K562 (cell line): Measurements from ENCODE around the gene GTPBP6. TPM values are rescaled to one million over a fixed set of nuclear protein-coding genes. Genes with fewer than 3 reads are reported as not detected.

Experiments used
- ATF1 ChIP-seq, 2 experiments: fragments of 450-650 bp in 1 of 2; IDR thresholded peaks; 2 replicates each; pipeline ENCODE4 v1.6.1; 2016; ENCODE audit warnings: missing compliant biosample characterization in 1 of 2, missing genetic modification characterization in 1 of 2
- ATF4 ChIP-seq: fragments of 450-650 bp; formaldehyde crosslinking; IDR thresholded peaks from 2 replicates; pipeline ENCODE4 v1.4.0; 2022; ENCODE audit warnings: mild to moderate bottlenecking, moderate library complexity
- BRF1 ChIP-seq: IDR thresholded peaks from 3 replicates; pipeline ENCODE4 v1.6.1; 2011; ENCODE audit warnings: borderline replicate concordance, mild to moderate bottlenecking; ENCODE audit not compliant: insufficient read length; ENCODE audit errors: extremely low read depth
- CHD2 ChIP-seq: IDR thresholded peaks from 2 replicates; pipeline ENCODE4 v1.6.1; 2011; ENCODE audit warnings: low read depth, low read length
- DPF2 ChIP-seq: fragments of 450-650 bp; IDR thresholded peaks from 2 replicates; pipeline ENCODE4 v1.6.1; 2016
- EGR1 ChIP-seq: fragments of 450-650 bp; conservative IDR thresholded peaks from 2 replicates; pipeline ENCODE4 v1.6.1; 2017; ENCODE audit warnings: mild to moderate bottlenecking
- EHMT2 ChIP-seq: fragments of 450-650 bp; IDR thresholded peaks from 2 replicates; pipeline ENCODE4 v1.6.1; 2018; ENCODE audit warnings: antibody characterized with exemption
- FOXA1 ChIP-seq: fragments of 450-650 bp; IDR thresholded peaks from 2 replicates; pipeline ENCODE4 v1.6.1; 2016; ENCODE audit warnings: mild to moderate bottlenecking, borderline replicate concordance
- FOXK2 ChIP-seq, 2 experiments: fragments of 450-650 bp; IDR thresholded peaks in 1 of 2; conservative IDR thresholded peaks in 1 of 2; 2 replicates each; pipeline ENCODE4 v1.6.1; 2016; ENCODE audit warnings: low read depth in 2 of 2, mild to moderate bottlenecking in 1 of 2
- HNRNPK ChIP-seq: fragments of 200-400 bp; formaldehyde crosslinking; IDR thresholded peaks from one replicate; pipeline ENCODE4 v1.6.1; 2018; ENCODE audit warnings: mild to moderate bottlenecking, low read depth, low read length; ENCODE audit not compliant: poor library complexity, severe bottlenecking
- NFRKB ChIP-seq: fragments of 450-650 bp; IDR thresholded peaks from 2 replicates; pipeline ENCODE4 v1.6.1; 2016; ENCODE audit warnings: low read depth
- NONO ChIP-seq, 2 experiments: fragments of 200-400 bp in 1 of 2; fragments of 450-650 bp in 1 of 2; formaldehyde crosslinking in 1 of 2; IDR thresholded peaks; 2 replicates each; pipeline ENCODE4 v1.6.1; 2017; ENCODE audit warnings: low read depth in 2 of 2, mild to moderate bottlenecking in 2 of 2, moderate library complexity in 2 of 2, low read length in 1 of 2
- NRF1 ChIP-seq, 2 experiments: fragments of 450-650 bp; IDR thresholded peaks in 1 of 2; conservative IDR thresholded peaks in 1 of 2; 2 replicates each; pipeline ENCODE4 v1.6.1; 2014; ENCODE audit warnings: mild to moderate bottlenecking in 2 of 2
- RBFOX2 ChIP-seq: fragments of 200-400 bp; formaldehyde crosslinking; IDR thresholded peaks from 2 replicates; pipeline ENCODE4 v1.6.1; 2017; ENCODE audit warnings: low read depth, mild to moderate bottlenecking, low read length, moderate library complexity
- RBM22 ChIP-seq: fragments of 200-400 bp; formaldehyde crosslinking; IDR thresholded peaks from 2 replicates; pipeline ENCODE4 v1.6.1; 2018; ENCODE audit warnings: low read length, low read depth; ENCODE audit not compliant: poor library complexity, severe bottlenecking
- SAFB2 ChIP-seq: fragments of 200-400 bp; formaldehyde crosslinking; IDR thresholded peaks from 2 replicates; pipeline ENCODE4 v1.6.1; 2018; ENCODE audit warnings: borderline replicate concordance, low read length, low read depth, moderate library complexity; ENCODE audit not compliant: severe bottlenecking
- SP1 ChIP-seq: sonication (generic); formaldehyde crosslinking; IDR thresholded peaks from 2 replicates; pipeline ENCODE4 v1.8.1; 2022; ENCODE audit warnings: mild to moderate bottlenecking, missing genetic modification reagents
- SUPT5H ChIP-seq: fragments of 450-650 bp; IDR thresholded peaks from 2 replicates; pipeline ENCODE4 v1.6.1; 2016
- TAF7 ChIP-seq: fragments of 450-650 bp; IDR thresholded peaks from 2 replicates; pipeline ENCODE4 v1.6.1; 2016; ENCODE audit warnings: missing genetic modification characterization, missing compliant biosample characterization
- ZNF124 ChIP-seq: sonication (generic); formaldehyde crosslinking; IDR thresholded peaks from 2 replicates; pipeline ENCODE4 v1.8.1; 2022; ENCODE audit warnings: missing genetic modification reagents
- ZNF134 ChIP-seq: fragments of 250-450 bp; sonication (Bioruptor Pico); conservative IDR thresholded peaks from 2 replicates; pipeline ENCODE4 v1.4.0; 2020
- ZNF175 ChIP-seq: fragments of 200-800 bp; sonication (Bioruptor generic); IDR thresholded peaks from 2 replicates; pipeline ENCODE4 v1.6.1; 2016; ENCODE audit warnings: low read depth, mild to moderate bottlenecking, missing genetic modification characterization, missing compliant biosample characterization
- polyA plus RNA-seq, 8 experiments: library from polyadenylated mRNA; depleted of rRNA in 4 of 8; stranded (reverse) in 5 of 8; unstranded in 3 of 8; fragments of >200 nt; fragmentation: Nextera tagmentation in 2 of 8; fragmentation: Illumina TruSeq in 1 of 8; extraction: Ambion mirVana in 2 of 8; extraction: Trizol in 1 of 8; gene quantifications; 2 replicates each; pipeline versions ENCODE4 v1.2.1 to v1.2.3, GENCODE V29; 2011 to 2014; ENCODE audit warnings: inconsistent platforms in 1 of 8, missing spikeins in 1 of 8
- total RNA-seq, 7 experiments: library from RNA; depleted of rRNA in 6 of 7; stranded (reverse); fragments of >200 nt in 6 of 7; fragmentation: Illumina TruSeq in 2 of 7; extraction: Trizol in 2 of 7; gene quantifications; 2 replicates each; pipeline versions ENCODE4 v1.2.1 to v1.2.3, GENCODE V29; 2011 to 2021; ENCODE audit warnings: low replicate concordance in 1 of 7
- TF ChIP-seq, protein P1 (sequence below): fragments of 450-650 bp; IDR thresholded peaks from 2 replicates; pipeline ENCODE4 v1.6.1; 2016; ENCODE audit warnings: borderline replicate concordance
- TF ChIP-seq, protein P2 (sequence below): fragments of 450-650 bp; IDR thresholded peaks from 2 replicates; pipeline ENCODE4 v1.6.1; 2016

GTPBP6 gene
- total and polyA plus RNA-seq, 9 of the 15 experiments (the other 6 are each of a cell fraction or from before 2014, with no cell fraction given) = 0.24 to 35.2 (median 8.0) TPM

DNA sequence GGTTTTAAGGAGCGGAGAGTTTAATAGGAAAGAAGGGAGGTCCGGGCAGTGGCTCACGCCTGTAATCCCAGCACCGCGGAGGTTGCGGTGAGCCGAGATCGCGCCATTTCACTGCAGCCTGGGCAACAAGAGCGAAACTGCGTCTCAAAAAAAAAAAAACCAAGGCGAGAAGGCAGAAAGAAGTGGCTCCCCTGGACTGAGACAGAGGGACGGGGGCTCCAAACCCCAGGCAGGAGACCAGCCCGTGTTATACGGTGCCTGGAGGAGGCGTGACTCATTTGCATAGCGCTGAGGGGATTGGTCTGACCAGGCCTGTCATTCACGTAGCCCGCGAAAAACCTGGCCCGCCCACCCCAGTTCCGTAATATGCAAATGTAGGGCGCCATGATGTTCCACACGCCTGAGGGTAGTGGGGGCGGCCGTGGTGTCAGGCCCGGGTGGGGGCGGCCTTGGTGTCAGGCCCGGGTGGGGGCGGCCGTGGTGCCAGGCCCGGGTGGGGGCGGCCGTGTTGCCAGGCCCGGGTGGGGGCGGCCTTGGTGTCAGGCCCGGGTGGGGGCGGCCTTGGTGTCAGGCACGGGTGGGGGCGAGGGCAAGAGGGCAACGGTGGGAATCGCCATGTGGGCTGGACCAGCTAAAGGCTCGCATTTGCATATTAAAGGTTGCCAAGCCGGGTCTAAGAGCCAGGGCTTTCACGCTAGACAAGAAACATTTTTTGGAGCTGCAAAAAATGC lies 35.3 kb downstream of the GTPBP6 start (continued):
- no peak for TF ChIP-seq FOXA1
- peak; percentile 41; the same call in 1 of the 2 replicates for TF ChIP-seq EGR1
- TF ChIP-seq, protein P1, sequence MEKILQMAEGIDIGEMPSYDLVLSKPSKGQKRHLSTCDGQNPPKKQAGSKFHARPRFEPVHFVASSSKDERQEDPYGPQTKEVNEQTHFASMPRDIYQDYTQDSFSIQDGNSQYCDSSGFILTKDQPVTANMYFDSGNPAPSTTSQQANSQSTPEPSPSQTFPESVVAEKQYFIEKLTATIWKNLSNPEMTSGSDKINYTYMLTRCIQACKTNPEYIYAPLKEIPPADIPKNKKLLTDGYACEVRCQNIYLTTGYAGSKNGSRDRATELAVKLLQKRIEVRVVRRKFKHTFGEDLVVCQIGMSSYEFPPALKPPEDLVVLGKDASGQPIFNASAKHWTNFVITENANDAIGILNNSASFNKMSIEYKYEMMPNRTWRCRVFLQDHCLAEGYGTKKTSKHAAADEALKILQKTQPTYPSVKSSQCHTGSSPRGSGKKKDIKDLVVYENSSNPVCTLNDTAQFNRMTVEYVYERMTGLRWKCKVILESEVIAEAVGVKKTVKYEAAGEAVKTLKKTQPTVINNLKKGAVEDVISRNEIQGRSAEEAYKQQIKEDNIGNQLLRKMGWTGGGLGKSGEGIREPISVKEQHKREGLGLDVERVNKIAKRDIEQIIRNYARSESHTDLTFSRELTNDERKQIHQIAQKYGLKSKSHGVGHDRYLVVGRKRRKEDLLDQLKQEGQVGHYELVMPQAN = peak; percentile 60; the same call in 1 of the 2 replicates
- TF ChIP-seq RBM22 = no peak
- TF ChIP-seq TAF7 (tag) = no peak
- no peak for TF ChIP-seq HNRNPK
- TF ChIP-seq CHD2 = peak; percentile 16; the same call in 1 of the 2 replicates
- TF ChIP-seq, protein P2, sequence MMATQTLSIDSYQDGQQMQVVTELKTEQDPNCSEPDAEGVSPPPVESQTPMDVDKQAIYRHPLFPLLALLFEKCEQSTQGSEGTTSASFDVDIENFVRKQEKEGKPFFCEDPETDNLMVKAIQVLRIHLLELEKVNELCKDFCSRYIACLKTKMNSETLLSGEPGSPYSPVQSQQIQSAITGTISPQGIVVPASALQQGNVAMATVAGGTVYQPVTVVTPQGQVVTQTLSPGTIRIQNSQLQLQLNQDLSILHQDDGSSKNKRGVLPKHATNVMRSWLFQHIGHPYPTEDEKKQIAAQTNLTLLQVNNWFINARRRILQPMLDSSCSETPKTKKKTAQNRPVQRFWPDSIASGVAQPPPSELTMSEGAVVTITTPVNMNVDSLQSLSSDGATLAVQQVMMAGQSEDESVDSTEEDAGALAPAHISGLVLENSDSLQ = peak; percentile 98
- TF ChIP-seq NRF1 (conservative IDR thresholded peaks at IDR 0.05 in 1 of 2, IDR thresholded peaks at IDR 0.05 in 1 of 2) = peak in 1 of 2 experiments; percentile 46; a peak in 1 of 4 replicates
- TF ChIP-seq DPF2 = peak; percentile 12; the same call in 1 of the 2 replicates
- TF ChIP-seq ATF1 (CRISPR knock-in tag; IDR thresholded peaks at IDR 0.05) = no peak
- peak; percentile 35; the same call in 1 of the 2 replicates for TF ChIP-seq ATF1 (tag; IDR thresholded peaks at IDR 0.05)
- TF ChIP-seq SUPT5H = peak; percentile 82
- no peak for TF ChIP-seq ZNF175 (CRISPR knock-in tag)
- no peak for TF ChIP-seq SAFB2
- peak; percentile 46; the same call in 1 of the 2 replicates for TF ChIP-seq SP1
- TF ChIP-seq BRF1 = no peak
- peak; percentile 78 for TF ChIP-seq RBFOX2
- no peak for TF ChIP-seq ZNF134 (CRISPR knock-in tag)
- TF ChIP-seq ATF4 = no peak
- TF ChIP-seq FOXK2 (conservative IDR thresholded peaks at IDR 0.05 in 1 of 2, IDR thresholded peaks at IDR 0.05 in 1 of 2; ENCODE audit: low read depth in 2 of 2) = peak in 1 of 2 experiments; percentile 31; a peak in 1 of 4 replicates
- no peak for TF ChIP-seq NONO (IDR thresholded peaks at IDR 0.05; ENCODE audit: low read depth in 2 of 2, low read length in 1 of 2)
- TF ChIP-seq NFRKB = 0 out of 2 replicates have a peak, but pooled peaks have one; percentile 41
- TF ChIP-seq EHMT2 = no peak
- TF ChIP-seq ZNF124 (CRISPR knock-in tag) = no peak
